ENCODE results near the gene HIRA.

The HIRA gene, protein sequence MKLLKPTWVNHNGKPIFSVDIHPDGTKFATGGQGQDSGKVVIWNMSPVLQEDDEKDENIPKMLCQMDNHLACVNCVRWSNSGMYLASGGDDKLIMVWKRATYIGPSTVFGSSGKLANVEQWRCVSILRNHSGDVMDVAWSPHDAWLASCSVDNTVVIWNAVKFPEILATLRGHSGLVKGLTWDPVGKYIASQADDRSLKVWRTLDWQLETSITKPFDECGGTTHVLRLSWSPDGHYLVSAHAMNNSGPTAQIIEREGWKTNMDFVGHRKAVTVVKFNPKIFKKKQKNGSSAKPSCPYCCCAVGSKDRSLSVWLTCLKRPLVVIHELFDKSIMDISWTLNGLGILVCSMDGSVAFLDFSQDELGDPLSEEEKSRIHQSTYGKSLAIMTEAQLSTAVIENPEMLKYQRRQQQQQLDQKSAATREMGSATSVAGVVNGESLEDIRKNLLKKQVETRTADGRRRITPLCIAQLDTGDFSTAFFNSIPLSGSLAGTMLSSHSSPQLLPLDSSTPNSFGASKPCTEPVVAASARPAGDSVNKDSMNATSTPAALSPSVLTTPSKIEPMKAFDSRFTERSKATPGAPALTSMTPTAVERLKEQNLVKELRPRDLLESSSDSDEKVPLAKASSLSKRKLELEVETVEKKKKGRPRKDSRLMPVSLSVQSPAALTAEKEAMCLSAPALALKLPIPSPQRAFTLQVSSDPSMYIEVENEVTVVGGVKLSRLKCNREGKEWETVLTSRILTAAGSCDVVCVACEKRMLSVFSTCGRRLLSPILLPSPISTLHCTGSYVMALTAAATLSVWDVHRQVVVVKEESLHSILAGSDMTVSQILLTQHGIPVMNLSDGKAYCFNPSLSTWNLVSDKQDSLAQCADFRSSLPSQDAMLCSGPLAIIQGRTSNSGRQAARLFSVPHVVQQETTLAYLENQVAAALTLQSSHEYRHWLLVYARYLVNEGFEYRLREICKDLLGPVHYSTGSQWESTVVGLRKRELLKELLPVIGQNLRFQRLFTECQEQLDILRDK

GRCh38 chr22:19431649-19432132, at the start of gene HIRA:
Gene HIRA, minus strand, starts transcription at chr22:19431733. Its CDS starts 257 bp downstream, at chr22:19431476.
- Histone ChIP-seq H2AFZ (ENCODE audit: low read length, unreplicated experiment) (peak within 1 kb of the TSS; percentile 85), H3K27ac (ENCODE audit: low read depth, low read length) (peak within 1 kb of the TSS; percentile 90), H3K4me1 (ENCODE audit: control insufficient read depth, insufficient read depth, low read length, unreplicated experiment) (peaks cover 5% of the 10 kb centered on the region), H3K27me3 (ENCODE audit: insufficient read depth, low read length) (no peaks in the 10 kb centered on the region), H3K4me3 (ENCODE audit: low read depth, low read length) (peak within 1 kb of the TSS; percentile 98), H3K36me3 (ENCODE audit: insufficient read depth, low read length) (no peaks in the 10 kb centered on the region; the same call in 1 of the 2 replicates), H3K79me2 (ENCODE audit: control insufficient read depth, insufficient read depth, low read length, unreplicated experiment) (peaks cover 46% of the 10 kb centered on the region)

DNA sequence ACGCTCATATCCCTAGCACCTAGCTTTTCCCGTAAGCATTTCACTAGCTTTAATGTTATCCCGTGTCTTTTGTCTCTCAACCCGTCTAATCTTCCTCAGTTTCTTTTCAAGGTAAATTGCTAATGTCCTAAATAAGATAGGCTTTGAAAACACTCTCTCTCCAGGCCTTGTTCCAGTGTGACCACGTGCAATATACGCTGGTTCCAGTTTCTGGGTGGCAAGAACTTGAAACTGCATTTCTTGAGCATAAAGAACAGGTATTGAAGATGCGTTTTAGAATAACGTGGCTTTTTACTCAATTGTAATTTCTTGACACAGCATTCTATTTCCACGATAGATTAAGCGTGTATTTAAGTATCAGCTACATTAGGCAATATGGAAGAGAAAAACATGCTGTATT, 49.3 kb upstream of the HIRA start:
- H3K79me2 ChIP-seq (ENCODE audit: control insufficient read depth, insufficient read depth, low read length, unreplicated experiment), result peaks cover 44% of the 10 kb centered on the region
- peak overlapping the region; percentile 76 for H3K4me3 ChIP-seq (ENCODE audit: low read depth, low read length)
- H3K36me3 ChIP-seq (ENCODE audit: insufficient read depth, low read length), result peaks cover 4% of the 10 kb centered on the region; the same call in 1 of the 2 replicates
- no peak overlapping the region for H3K27ac ChIP-seq (ENCODE audit: low read depth, low read length)
- H3K4me1 ChIP-seq (ENCODE audit: control insufficient read depth, insufficient read depth, low read length, unreplicated experiment), result peaks cover 40% of the 10 kb centered on the region
- no peaks in the 10 kb centered on the region for H3K27me3 ChIP-seq (ENCODE audit: insufficient read depth, low read length)
- no peak overlapping the region for H2AFZ ChIP-seq (ENCODE audit: low read length, unreplicated experiment)

GRCh38 chr22:19480173-19480568, 48.6 kb upstream of the HIRA start:
- Histone ChIP-seq H3K27me3 (ENCODE audit: insufficient read depth, low read length) (no peaks in the 10 kb centered on the region), H3K4me1 (ENCODE audit: control insufficient read depth, insufficient read depth, low read length, unreplicated experiment) (peaks cover 41% of the 10 kb centered on the region), H3K4me3 (ENCODE audit: low read depth, low read length) (peak overlapping the region; percentile 76), H2AFZ (ENCODE audit: low read length, unreplicated experiment) (no peak overlapping the region), H3K27ac (ENCODE audit: low read depth, low read length) (no peak overlapping the region), H3K79me2 (ENCODE audit: control insufficient read depth, insufficient read depth, low read length, unreplicated experiment) (peaks cover 50% of the 10 kb centered on the region), H3K36me3 (ENCODE audit: insufficient read depth, low read length) (peaks cover under 1% of the 10 kb centered on the region; the same call in 1 of the 2 replicates)

GRCh38 chr22:19479355-19480172, 48.0 kb upstream of the HIRA start, which contains the start of gene CDC45:
Gene CDC45, plus strand, starts transcription at chr22:19479920. Its CDS starts 49 bp downstream, at chr22:19479969.
- Histone ChIP-seq H3K27me3 (ENCODE audit: insufficient read depth, low read length) (no peaks in the 10 kb centered on the region), H3K36me3 (ENCODE audit: insufficient read depth, low read length) (no peaks in the 10 kb centered on the region), H3K4me1 (ENCODE audit: control insufficient read depth, insufficient read depth, low read length, unreplicated experiment) (peaks cover 40% of the 10 kb centered on the region), H3K27ac (ENCODE audit: low read depth, low read length) (peak within 1 kb of the TSS; percentile 93), H3K79me2 (ENCODE audit: control insufficient read depth, insufficient read depth, low read length, unreplicated experiment) (peaks cover 52% of the 10 kb centered on the region), H2AFZ (ENCODE audit: low read length, unreplicated experiment) (peak within 1 kb of the TSS; percentile 35), H3K4me3 (ENCODE audit: low read depth, low read length) (peak within 1 kb of the TSS; percentile 97)

DNA sequence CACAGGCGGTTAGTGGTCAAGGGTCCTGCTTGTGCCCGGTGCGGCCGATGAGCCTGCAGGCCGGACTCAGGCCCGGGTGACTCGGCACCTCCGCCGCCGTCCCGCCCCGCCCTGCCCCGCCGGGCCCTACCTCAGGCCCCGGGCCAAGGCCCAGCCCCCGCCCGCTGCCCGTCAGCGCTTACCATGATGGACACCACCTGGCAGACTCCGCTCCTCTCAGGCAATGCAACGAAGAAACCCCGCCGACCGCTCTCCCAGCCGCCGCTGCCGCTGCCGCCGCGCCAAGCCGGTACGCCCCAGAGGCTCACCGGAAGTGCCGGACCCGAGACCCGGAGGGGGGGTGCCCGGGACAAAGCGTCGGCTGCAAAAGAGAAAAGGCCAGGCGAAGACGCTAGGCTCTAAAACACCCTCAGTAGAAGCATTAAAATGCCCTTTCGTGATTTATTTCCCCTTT, 47.4 kb upstream of the HIRA start, which contains the start of gene UFD1:
Gene UFD1 (minus strand): TSS at position 293 of the 454 bp plus-strand sequence. CDS start 108 bp downstream, at position 185.
- H2AFZ ChIP-seq (ENCODE audit: low read length, unreplicated experiment), result peak within 1 kb of the TSS; percentile 35
- no peaks in the 10 kb centered on the region for H3K36me3 ChIP-seq (ENCODE audit: insufficient read depth, low read length)
- H3K4me1 ChIP-seq (ENCODE audit: control insufficient read depth, insufficient read depth, low read length, unreplicated experiment), result peaks cover 33% of the 10 kb centered on the region
- peak within 1 kb of the TSS; percentile 93 for H3K27ac ChIP-seq (ENCODE audit: low read depth, low read length)
- H3K79me2 ChIP-seq (ENCODE audit: control insufficient read depth, insufficient read depth, low read length, unreplicated experiment), result peaks cover 53% of the 10 kb centered on the region
- H3K4me3 ChIP-seq (ENCODE audit: low read depth, low read length), result peak within 1 kb of the TSS; percentile 97
- H3K27me3 ChIP-seq (ENCODE audit: insufficient read depth, low read length), result no peaks in the 10 kb centered on the region

GRCh38 chr22:19478045-19478900, 46.7 kb upstream of the HIRA start:
- Histone ChIP-seq H3K27me3 (ENCODE audit: insufficient read depth, low read length) (no peaks in the 10 kb centered on the region), H3K4me3 (ENCODE audit: low read depth, low read length) (peak overlapping the region; percentile 97), H2AFZ (ENCODE audit: low read length, unreplicated experiment) (no peak overlapping the region), H3K79me2 (ENCODE audit: control insufficient read depth, insufficient read depth, low read length, unreplicated experiment) (peaks cover 56% of the 10 kb centered on the region), H3K4me1 (ENCODE audit: control insufficient read depth, insufficient read depth, low read length, unreplicated experiment) (peaks cover 27% of the 10 kb centered on the region), H3K27ac (ENCODE audit: low read depth, low read length) (peak overlapping the region; percentile 93), H3K36me3 (ENCODE audit: insufficient read depth, low read length) (no peaks in the 10 kb centered on the region)

- 0 out of 2 replicates have a peak, but pooled peaks cover 2% of the 10 kb centered on the region for H3K36me3 ChIP-seq (ENCODE audit: insufficient read depth, low read length)
- no peak overlapping the region for H2AFZ ChIP-seq (ENCODE audit: low read length, unreplicated experiment)
- H3K4me3 ChIP-seq (ENCODE audit: low read depth, low read length), result peak overlapping the region; percentile 97
- peak overlapping the region; percentile 93; the same call in 1 of the 2 replicates for H3K27ac ChIP-seq (ENCODE audit: low read depth, low read length)
- peaks cover 54% of the 10 kb centered on the region for H3K79me2 ChIP-seq (ENCODE audit: control insufficient read depth, insufficient read depth, low read length, unreplicated experiment)
- peaks cover 20% of the 10 kb centered on the region for H3K4me1 ChIP-seq (ENCODE audit: control insufficient read depth, insufficient read depth, low read length, unreplicated experiment)
- no peaks in the 10 kb centered on the region for H3K27me3 ChIP-seq (ENCODE audit: insufficient read depth, low read length)
These were observed 46.0 kb upstream of the HIRA start for GRCh38 chr22:19477321-19478044.

GRCh38 chr22:19476023-19476422, 44.5 kb upstream of the HIRA start:
- Histone ChIP-seq H2AFZ (ENCODE audit: low read length, unreplicated experiment) (no peak overlapping the region), H3K79me2 (ENCODE audit: control insufficient read depth, insufficient read depth, low read length, unreplicated experiment) (peaks cover 48% of the 10 kb centered on the region), H3K27me3 (ENCODE audit: insufficient read depth, low read length) (no peaks in the 10 kb centered on the region), H3K4me3 (ENCODE audit: low read depth, low read length) (no peak overlapping the region), H3K4me1 (ENCODE audit: control insufficient read depth, insufficient read depth, low read length, unreplicated experiment) (peaks cover 14% of the 10 kb centered on the region), H3K36me3 (ENCODE audit: insufficient read depth, low read length) (0 out of 2 replicates have a peak, but pooled peaks cover 4% of the 10 kb centered on the region), H3K27ac (ENCODE audit: low read depth, low read length) (no peak overlapping the region)

Measured in ACC112 (cell line).